ENCODE measurements around the gene RBMS1.

DNA sequence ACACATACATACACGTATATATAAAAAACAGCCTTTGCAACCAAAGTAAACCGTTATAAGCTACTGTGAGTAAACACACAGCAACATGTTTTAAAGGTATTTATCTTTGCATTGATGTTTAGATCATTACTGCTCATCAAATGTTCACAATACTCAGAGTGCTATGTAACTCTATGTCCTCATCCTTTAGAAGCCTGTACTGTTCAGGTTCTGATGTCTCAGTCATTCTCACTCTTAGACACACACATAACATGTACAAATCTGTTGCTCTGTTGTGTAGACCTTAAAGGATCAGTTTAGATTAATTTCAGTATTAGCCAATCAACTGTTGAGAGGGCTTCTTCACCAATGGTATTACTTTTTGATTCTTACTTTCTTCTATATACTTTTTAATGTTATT is 153.9 kb downstream of the RBMS1 start:
- TF ChIP-seq, protein P1, sequence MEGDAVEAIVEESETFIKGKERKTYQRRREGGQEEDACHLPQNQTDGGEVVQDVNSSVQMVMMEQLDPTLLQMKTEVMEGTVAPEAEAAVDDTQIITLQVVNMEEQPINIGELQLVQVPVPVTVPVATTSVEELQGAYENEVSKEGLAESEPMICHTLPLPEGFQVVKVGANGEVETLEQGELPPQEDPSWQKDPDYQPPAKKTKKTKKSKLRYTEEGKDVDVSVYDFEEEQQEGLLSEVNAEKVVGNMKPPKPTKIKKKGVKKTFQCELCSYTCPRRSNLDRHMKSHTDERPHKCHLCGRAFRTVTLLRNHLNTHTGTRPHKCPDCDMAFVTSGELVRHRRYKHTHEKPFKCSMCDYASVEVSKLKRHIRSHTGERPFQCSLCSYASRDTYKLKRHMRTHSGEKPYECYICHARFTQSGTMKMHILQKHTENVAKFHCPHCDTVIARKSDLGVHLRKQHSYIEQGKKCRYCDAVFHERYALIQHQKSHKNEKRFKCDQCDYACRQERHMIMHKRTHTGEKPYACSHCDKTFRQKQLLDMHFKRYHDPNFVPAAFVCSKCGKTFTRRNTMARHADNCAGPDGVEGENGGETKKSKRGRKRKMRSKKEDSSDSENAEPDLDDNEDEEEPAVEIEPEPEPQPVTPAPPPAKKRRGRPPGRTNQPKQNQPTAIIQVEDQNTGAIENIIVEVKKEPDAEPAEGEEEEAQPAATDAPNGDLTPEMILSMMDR (conservative IDR thresholded peaks at IDR 0.05; ENCODE audit: low read length): no peak
- no peak for TF ChIP-seq EZH2phosphoT487 (IDR thresholded peaks at IDR 0.05; ENCODE audit: borderline replicate concordance)
